ENCODE results near the gene ZNF22.

ZNF22 gene

GRCh38 chr10:44977287-44978212 is 23.2 kb upstream of the ZNF22 start:
- no peak for DNase-seq (ENCODE audit: low spot score)

GRCh38 chr10:44978213-44978569 is 22.5 kb upstream of the ZNF22 start:
- no peak for DNase-seq (ENCODE audit: low spot score)

GRCh38 chr10:44978570-44979280 is 22.0 kb upstream of the ZNF22 start, which contains the start of gene DEPP1:
Gene DEPP1 (minus strand): TSS chr10:44978809. CDS start chr10:44978030, 779 bp downstream.
- no peak for DNase-seq (ENCODE audit: low spot score)

GRCh38 chr10:44979281-44980191 is 21.2 kb upstream of the ZNF22 start:
- no peak for DNase-seq (ENCODE audit: low spot score)

DNA sequence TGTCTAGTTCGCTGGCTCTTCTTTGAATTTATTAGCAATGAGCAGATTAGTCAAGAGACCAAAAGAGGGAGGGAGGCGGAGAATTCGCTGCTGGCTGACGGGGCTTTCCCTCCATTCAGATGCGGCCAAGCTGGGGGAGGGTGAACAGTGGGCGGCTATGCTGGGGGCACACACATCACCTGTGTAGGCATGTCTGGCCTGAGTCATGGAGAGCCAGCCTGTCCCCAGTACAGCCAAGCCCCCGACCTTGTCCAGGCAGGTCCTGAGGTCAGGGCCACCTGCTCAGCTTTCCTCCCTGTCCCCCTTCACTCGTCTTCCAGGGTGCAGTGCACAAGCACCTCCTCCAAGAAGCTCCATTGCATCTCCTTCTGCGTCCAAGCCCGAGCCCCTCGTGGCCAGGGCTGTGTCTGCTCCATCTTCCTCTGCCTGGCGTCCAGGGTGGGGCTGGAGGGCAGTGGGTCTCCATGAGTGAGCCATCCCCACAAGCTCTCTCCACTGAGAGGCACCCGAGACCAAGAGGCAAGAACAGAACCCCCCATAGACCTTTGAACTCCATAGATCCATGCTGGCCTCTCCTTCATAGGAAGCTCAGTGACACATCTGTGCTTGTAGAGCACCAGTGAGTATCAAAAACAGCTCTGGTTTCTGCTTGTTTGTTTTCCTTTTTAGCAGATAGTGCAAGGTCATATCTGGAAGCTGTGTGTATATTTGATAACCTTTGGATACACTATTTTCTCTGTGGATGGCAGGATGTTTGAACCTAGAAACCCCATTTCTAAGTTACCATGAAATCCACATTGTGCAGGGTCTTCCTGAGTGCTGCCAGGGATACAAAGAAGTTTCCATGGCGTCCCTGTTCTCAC is 20.2 kb upstream of the ZNF22 start:
- no peak for DNase-seq (ENCODE audit: low spot score)

GRCh38 chr10:44981172-44982113 is 19.3 kb upstream of the ZNF22 start:
- no peak for DNase-seq (ENCODE audit: low spot score)

DNA sequence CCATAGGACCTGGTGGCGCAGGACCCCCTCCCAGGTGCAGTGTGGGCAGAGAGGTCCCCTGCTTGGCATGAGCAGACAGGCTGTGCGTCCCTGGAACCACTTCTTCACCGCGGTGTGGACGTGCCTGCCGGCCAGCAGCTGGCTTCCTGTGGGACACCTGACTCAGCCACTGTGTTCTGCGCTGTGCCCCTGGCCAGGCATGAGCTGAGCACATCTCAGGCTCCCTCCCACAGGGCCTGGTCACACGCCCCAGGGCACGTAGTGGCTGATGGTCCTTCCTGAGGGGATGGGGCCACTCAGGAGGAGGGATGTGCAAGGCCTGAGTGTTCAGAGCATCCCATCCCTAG is 18.6 kb upstream of the ZNF22 start:
- DNase-seq (ENCODE audit: low spot score) = no peak

DNA sequence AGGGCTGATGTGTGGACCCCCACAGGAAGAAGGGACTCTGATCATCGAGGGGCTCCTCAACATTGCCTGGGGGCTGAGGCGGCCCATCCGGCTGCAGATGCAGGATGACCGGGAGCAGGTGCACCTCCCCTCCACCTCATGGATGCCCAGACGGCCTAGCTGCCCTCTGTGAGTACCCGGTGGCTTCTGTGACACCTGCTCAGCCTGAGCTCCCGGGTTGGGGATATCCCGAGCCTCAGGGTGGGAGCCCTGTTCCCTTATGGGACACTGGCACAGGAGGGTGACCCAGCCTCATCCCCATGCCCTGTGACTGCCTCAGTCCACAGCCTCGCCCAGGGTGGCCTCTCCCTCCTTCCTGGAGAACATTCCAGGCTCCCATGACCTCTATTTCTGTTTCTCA is 18.2 kb upstream of the ZNF22 start:
- no peak for DNase-seq (ENCODE audit: low spot score)

GRCh38 chr10:44983066-44983894 is 17.4 kb upstream of the ZNF22 start:
- DNase-seq (ENCODE audit: low spot score) = no peak

- no peak for DNase-seq (ENCODE audit: low spot score)
Measured at GRCh38 chr10:44983895-44984278, 16.8 kb upstream of the ZNF22 start.

GRCh38 chr10:44984671-44985101 is 16.0 kb upstream of the ZNF22 start:
- DNase-seq (ENCODE audit: low spot score) = no peak

DNA sequence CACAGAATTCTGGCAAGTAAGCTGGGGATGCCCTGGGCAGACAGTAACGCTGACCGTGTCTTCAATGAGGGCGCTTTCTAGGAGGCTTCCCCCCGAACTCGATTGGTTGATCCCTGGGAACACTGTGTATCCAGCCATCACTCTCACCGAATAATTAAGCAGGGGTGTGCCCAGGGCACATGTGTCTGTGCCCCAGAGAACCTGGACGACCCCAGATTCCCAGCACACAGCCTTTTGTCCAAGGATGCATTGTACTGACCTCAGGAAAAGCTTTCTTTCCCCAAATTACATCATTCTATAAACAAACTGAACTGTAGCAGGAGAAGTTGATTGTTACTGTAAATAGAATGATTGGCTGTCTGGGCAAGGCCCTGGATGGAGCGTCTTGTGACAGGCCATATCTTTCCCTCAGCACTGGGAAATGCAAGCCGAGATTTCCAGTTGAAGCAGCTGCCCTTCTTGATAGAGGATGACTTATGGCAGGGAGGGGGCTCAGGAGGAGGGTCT is 15.5 kb upstream of the ZNF22 start:
- no peak for DNase-seq (ENCODE audit: low spot score)

DNA sequence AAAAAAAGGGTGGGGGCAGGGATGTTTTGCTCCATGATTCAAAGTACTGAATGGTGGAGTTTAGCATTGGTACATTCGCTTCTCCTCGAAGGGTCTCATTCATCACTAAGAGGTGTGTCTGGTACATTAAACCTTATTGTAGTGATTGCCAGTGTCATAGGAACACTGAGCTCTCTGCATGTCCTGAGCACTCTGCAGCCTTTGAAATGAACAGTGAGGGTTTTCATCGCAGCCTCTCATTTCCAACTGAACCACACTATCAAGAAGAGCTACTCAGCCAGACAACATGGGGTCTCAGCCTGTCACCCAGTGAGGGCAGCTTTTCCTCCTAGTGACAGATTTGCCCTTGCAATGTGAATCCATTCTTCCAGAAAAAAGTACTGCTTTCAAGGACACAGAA is 14.5 kb upstream of the ZNF22 start:
- DNase-seq (ENCODE audit: low spot score) = no peak

- DNase-seq (ENCODE audit: low spot score) = no peak
Measured at GRCh38 chr10:44986670-44987069, 14.1 kb upstream of the ZNF22 start.

DNA sequence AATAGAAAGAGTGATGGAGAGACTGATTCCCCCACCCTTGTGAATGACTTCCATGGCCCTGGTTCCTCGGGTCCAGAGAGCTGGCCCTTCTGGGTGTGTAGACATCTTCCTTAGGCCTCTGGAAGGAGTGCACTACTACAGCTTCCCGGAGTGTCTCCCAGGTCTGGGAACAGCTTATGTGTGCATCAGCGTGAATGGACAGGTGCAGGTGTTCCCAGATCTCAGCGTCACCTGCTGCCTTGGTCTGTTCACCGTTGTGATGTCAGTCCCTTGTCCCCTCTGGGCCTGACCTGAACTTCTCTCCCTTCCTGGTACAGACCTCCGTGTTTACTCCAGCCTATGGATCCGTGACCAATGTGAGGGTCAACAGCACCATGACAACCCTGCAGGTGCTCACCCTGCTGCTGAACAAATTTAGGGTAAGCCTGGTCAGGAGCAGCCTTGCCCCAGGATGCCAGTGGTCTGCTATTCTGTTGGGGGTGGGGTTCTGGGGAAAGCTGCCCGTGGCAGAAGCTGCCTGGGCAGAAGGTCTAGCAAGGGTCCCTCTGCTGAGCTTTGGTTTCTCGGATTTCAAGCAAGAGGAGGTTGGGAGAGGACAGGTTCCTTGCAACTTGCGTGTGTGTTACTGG is 11.7 kb upstream of the ZNF22 start:
- DNase-seq (ENCODE audit: low spot score) = no peak

- no peak for DNase-seq (ENCODE audit: low spot score)
Measured at GRCh38 chr10:44989597-44990301, 11.0 kb upstream of the ZNF22 start.

DNA sequence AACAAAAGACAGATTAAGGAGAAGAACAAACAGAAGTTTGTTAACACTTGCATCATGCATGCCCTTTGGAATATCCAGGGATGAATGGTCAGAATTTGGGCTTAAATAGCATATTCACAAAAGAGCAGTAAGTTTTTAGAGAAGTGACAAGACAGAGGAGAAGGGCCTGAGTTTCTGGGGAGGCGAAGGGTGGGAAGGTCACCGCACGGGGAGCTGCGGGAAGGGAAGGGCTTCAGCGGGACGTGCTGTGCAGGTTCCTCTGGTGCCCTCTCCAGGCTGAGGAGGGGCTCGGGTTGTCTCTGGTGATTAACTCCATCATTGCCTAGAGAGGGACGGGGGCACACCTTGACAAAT is 10.4 kb upstream of the ZNF22 start:
- no peak for DNase-seq (ENCODE audit: low spot score)

DNA sequence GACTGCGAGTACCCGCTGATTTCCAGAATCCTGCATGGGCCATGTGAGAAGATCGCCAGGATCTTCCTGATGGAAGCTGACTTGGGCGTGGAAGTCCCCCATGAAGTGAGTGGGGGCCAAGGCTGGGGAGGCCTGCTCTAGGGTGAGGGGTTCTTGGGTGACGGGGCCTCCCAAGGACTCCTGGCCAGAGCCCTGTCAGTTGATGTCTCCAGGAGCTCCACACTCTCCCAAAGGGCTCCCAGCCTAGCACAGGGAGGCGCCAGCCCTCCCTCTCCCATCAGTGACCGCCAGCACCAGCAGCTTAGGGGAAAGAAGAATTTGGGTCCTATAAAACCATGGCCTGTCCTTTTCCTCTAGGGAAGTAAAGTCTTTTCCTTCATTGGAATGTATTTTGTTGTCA is 9.8 kb upstream of the ZNF22 start:
- no peak for DNase-seq (ENCODE audit: low spot score)
